GM12892 (cell line): ENCODE data around the gene PRKAG2.

Source experiments
- POLR2AphosphoS5 ChIP-seq: IDR thresholded peaks from 2 replicates; pipeline ENCODE4 v1.6.1; 2011; ENCODE audit warnings: low read depth, low read length, control low read depth
- TAF1 ChIP-seq: IDR thresholded peaks from 2 replicates; pipeline ENCODE4 v1.6.1; 2011; ENCODE audit warnings: low read depth, mild to moderate bottlenecking, control low read depth, low read length, borderline replicate concordance

GRCh38 chr7:151630851-151631569, 245.9 kb downstream of the PRKAG2 start:
- no peak for TF ChIP-seq TAF1
- no peak for TF ChIP-seq POLR2AphosphoS5
